IMR-90 (cell line): ENCODE data around the gene AP2B1. TPM values are rescaled to one million over a fixed set of nuclear protein-coding genes. Genes with fewer than 3 reads are reported as not detected.

ENCODE experiments used
- ATAC-seq: fragments of 200-7000 bp; cut with Tn5 transposase; 2 replicates; pipeline ENCODE4 v1.9.1; 2020; ENCODE audit warnings: low read depth, mild to moderate bottlenecking, moderate library complexity
- BruUV-seq: library from RNA; stranded (reverse); fragments of 400-500 nt; replicated peaks from 2 replicates; lab custom pipeline; 2021; lab: Mats Ljungman, UMichigan
- CTCF ChIA-PET: fragments of 300-600 bp; formaldehyde crosslinking; extraction: SDS; loops from one replicate; lab custom pipeline; 2021; ENCODE audit warnings: antibody characterized with exemption; lab: Yijun Ruan, JAX
- POLR2A ChIA-PET: fragments of 300-600 bp; sonication (Branson Sonifier 250); formaldehyde crosslinking; loops from one replicate; lab custom pipeline; 2022; ENCODE audit warnings: antibody characterized with exemption; ENCODE audit not compliant: unreplicated experiment; lab: Charles Lee
- DNase-seq: peaks from one replicate; pipeline ENCODE4 v3.0.0; 2013
- H2AFZ ChIP-seq: replicated peaks from 2 replicates; pipeline ENCODE3; 2013; ENCODE audit warnings: low read length, mild to moderate bottlenecking; ENCODE audit not compliant: poor library complexity
- H2AK5ac ChIP-seq: 2 replicates; pipeline ENCODE4 v1.6.1; 2013; ENCODE audit warnings: low read depth, low read length, inconsistent platforms
- H2AK9ac ChIP-seq: replicated peaks from 2 replicates; pipeline ENCODE3; 2013; ENCODE audit warnings: mild to moderate bottlenecking, low read depth, low read length, moderate library complexity; ENCODE audit not compliant: poor library complexity
- H2BK120ac ChIP-seq: 2 replicates; pipeline ENCODE4 v1.6.1; 2013; ENCODE audit warnings: low read depth, low read length, inconsistent platforms
- H2BK15ac ChIP-seq: 3 replicates; pipeline ENCODE4 v1.6.1; 2013; ENCODE audit warnings: low read depth, low read length, inconsistent platforms
- H2BK20ac ChIP-seq: 2 replicates; pipeline ENCODE4 v1.6.1; 2013; ENCODE audit warnings: low read depth, mild to moderate bottlenecking, inconsistent platforms, low read length, moderate library complexity
- H2BK5ac ChIP-seq: 2 replicates; pipeline ENCODE4 v1.6.1; 2013; ENCODE audit warnings: mild to moderate bottlenecking, low read depth, low read length, inconsistent platforms; ENCODE audit not compliant: poor library complexity, severe bottlenecking
- H3K14ac ChIP-seq: replicated peaks from 2 replicates; pipeline ENCODE4 v1.6.1; 2013; ENCODE audit warnings: low read depth, low read length, inconsistent platforms
- H3K18ac ChIP-seq: 2 replicates; pipeline ENCODE4 v1.6.1; 2013; ENCODE audit warnings: low read depth, low read length, control low read depth
- H3K23ac ChIP-seq: 2 replicates; pipeline ENCODE4 v1.6.1; 2013; ENCODE audit warnings: low read depth, low read length, inconsistent platforms
- H3K27ac ChIP-seq: 2 replicates; pipeline ENCODE4 v1.5.1; 2013; ENCODE audit warnings: mild to moderate bottlenecking, control low read depth, low read length; ENCODE audit not compliant: insufficient read depth
- H3K27me3 ChIP-seq: 2 replicates; pipeline ENCODE4 v1.6.1; 2013; ENCODE audit warnings: low read length; ENCODE audit not compliant: control insufficient read depth, insufficient read depth
- H3K36me3 ChIP-seq: 2 replicates; pipeline ENCODE4 v1.6.1; 2013; ENCODE audit warnings: low read length, mixed read lengths; ENCODE audit not compliant: control insufficient read depth, insufficient read depth
- H3K4ac ChIP-seq: 2 replicates; pipeline ENCODE4 v1.6.1; 2013; ENCODE audit warnings: low read depth, low read length, inconsistent platforms
- H3K4me1 ChIP-seq: 2 replicates; pipeline ENCODE4 v1.6.1; 2013; ENCODE audit warnings: low read length, mixed read lengths; ENCODE audit not compliant: control insufficient read depth, insufficient read depth
- H3K4me2 ChIP-seq: 2 replicates; pipeline ENCODE4 v1.6.1; 2013; ENCODE audit warnings: low read depth, mild to moderate bottlenecking, control low read depth, low read length, moderate library complexity
- H3K4me3 ChIP-seq: 2 replicates; pipeline ENCODE4 v1.5.1; 2013; ENCODE audit warnings: low read depth, mild to moderate bottlenecking, control low read depth, low read length, moderate library complexity; ENCODE audit not compliant: insufficient read depth
- H3K56ac ChIP-seq: 2 replicates; pipeline ENCODE4 v1.6.1; 2013; ENCODE audit warnings: low read length, inconsistent platforms; ENCODE audit not compliant: insufficient read depth; ENCODE audit errors: extremely low read depth
- H3K79me1 ChIP-seq, 2 experiments: 2 replicates each; pipeline ENCODE4 v1.6.1; 2013; ENCODE audit warnings: low read length in 2 of 2, inconsistent platforms in 1 of 2, low read depth in 1 of 2
- H3K9ac ChIP-seq: 2 replicates; pipeline ENCODE4 v1.6.1; 2013; ENCODE audit warnings: low read depth, low read length, control low read depth
- H3K9me1 ChIP-seq: 2 replicates; pipeline ENCODE4 v1.6.1; 2013; ENCODE audit warnings: low read length, inconsistent platforms; ENCODE audit not compliant: insufficient read depth
- H3K9me3 ChIP-seq: 2 replicates; pipeline ENCODE4 v1.6.1; 2013; ENCODE audit warnings: low read length; ENCODE audit not compliant: control insufficient read depth, insufficient read depth
- H4K20me1 ChIP-seq: 2 replicates; pipeline ENCODE4 v1.6.1; 2013; ENCODE audit warnings: low read length, inconsistent platforms; ENCODE audit not compliant: insufficient read depth
- H4K5ac ChIP-seq: 2 replicates; pipeline ENCODE4 v1.6.1; 2013; ENCODE audit warnings: mild to moderate bottlenecking, low read depth, low read length, control low read depth
- H4K8ac ChIP-seq, 2 experiments: 2 replicates each; pipeline ENCODE4 v1.6.1; 2013; ENCODE audit warnings: low read depth in 2 of 2, low read length in 2 of 2, control low read depth in 1 of 2, inconsistent platforms in 1 of 2
- H4K91ac ChIP-seq: 2 replicates; pipeline ENCODE4 v1.6.1; 2013; ENCODE audit warnings: low read depth, low read length, inconsistent platforms; ENCODE audit not compliant: insufficient read depth
- CEBPB ChIP-seq: IDR thresholded peaks from 2 replicates; pipeline ENCODE4 v1.6.1; 2012; ENCODE audit warnings: low read depth, low read length, improper control_type of control experiment
- CHD1 ChIP-seq: IDR thresholded peaks from 2 replicates; pipeline ENCODE4 v1.6.1; 2012; ENCODE audit warnings: low read depth, low read length, improper control_type of control experiment
- CTCF ChIP-seq: conservative IDR thresholded peaks from 2 replicates; pipeline ENCODE4 v1.5.1; 2012; ENCODE audit warnings: mild to moderate bottlenecking, low read depth, low read length, improper control_type of control experiment
- ELK1 ChIP-seq: fragments of 150-350 bp; IDR thresholded peaks from 2 replicates; pipeline ENCODE4 v1.6.1; 2016; ENCODE audit warnings: low read depth, mild to moderate bottlenecking, low read length, moderate library complexity, borderline replicate concordance
- FOS ChIP-seq: fragments of 150-350 bp; IDR thresholded peaks from 2 replicates; pipeline ENCODE4 v1.6.1; 2016; ENCODE audit warnings: low read depth, low read length
- MAFK ChIP-seq: IDR thresholded peaks from 2 replicates; pipeline ENCODE4 v1.6.1; 2012; ENCODE audit warnings: low read depth, low read length, improper control_type of control experiment
- MXI1 ChIP-seq: IDR thresholded peaks from 2 replicates; pipeline ENCODE4 v1.6.1; 2012; ENCODE audit warnings: low read depth, mild to moderate bottlenecking, low read length, moderate library complexity, borderline replicate concordance
- RAD21 ChIP-seq: IDR thresholded peaks from 2 replicates; pipeline ENCODE4 v1.6.1; 2012; ENCODE audit warnings: low read length, improper control_type of control experiment
- WGBS, 2 experiments: methylation state at CpG; one replicate each; pipeline versions ENCODE4 v1.1.5 to v1.1.7; 2013; ENCODE audit warnings: missing lambda C conversion rate in 2 of 2; ENCODE audit not compliant: insufficient read length in 1 of 2; ENCODE audit errors: extremely low coverage in 2 of 2; 5-methylcytosine and 5-hydroxymethylcytosine counted together
- dilution Hi-C: fragments of 300-500 bp; cut with HindIII; formaldehyde crosslinking; loops from one replicate; pipeline ENCODE4 v1.14.3; 2018; ENCODE audit warnings: low sequenced_read_pairs; ENCODE audit not compliant: unreplicated experiment
- in situ Hi-C: fragments of 300-500 bp; cut with MboI; formaldehyde crosslinking; loops from 3 replicates; pipeline ENCODE4 v1.14.3; 2019; ENCODE audit warnings: low sequenced_read_pairs, inconsistent platforms, mixed read lengths
- intact Hi-C: fragments of 100-400 bp; cut with micrococcal nuclease; formaldehyde crosslinking; loops from 2 replicates; pipeline ENCODE4 v1.10.0; 2022
- polyA plus RNA-seq, 3 experiments: library from polyadenylated mRNA; depleted of rRNA; stranded (reverse); fragments of >200 nt; gene quantifications; 2 replicates each; pipeline ENCODE4 v1.2.3, GENCODE V29; 2012; ENCODE audit warnings: low replicate concordance in 1 of 3
- total RNA-seq: library from RNA; depleted of rRNA; stranded (reverse); fragments of >200 nt; gene quantifications from 2 replicates; pipeline ENCODE4 v1.2.3, GENCODE V29; 2012

Gene AP2B1
- total and polyA plus RNA-seq, 2 of the 4 experiments (the other 2 are of a cell fraction): 102 to 125 TPM

- CTCF ChIA-PET: interaction anchor here (2.1 kb wide), 1 partner anchor 11 kb away, joined by 7 read pairs; no protein-coding TSS in a partner anchor
- Histone ChIP-seq H4K5ac (no peak overlapping the region), H3K9ac (no peak overlapping the region), H4K20me1 (no peaks in the 10 kb centered on the region), H4K8ac (no peak overlapping the region; a peak in 1 of 4 replicates), H2AK9ac (no peak overlapping the region), H3K4me3 (no peak overlapping the region), H3K4me2 (no peak overlapping the region), H2AK5ac (peak overlapping the region; percentile 46; the same call in 1 of the 2 replicates), H3K9me3 (no peaks in the 10 kb centered on the region), H3K79me1 (no peaks in the 10 kb centered on the region), H2BK5ac (no peak overlapping the region), H4K91ac (no peak overlapping the region), H3K14ac (no peak overlapping the region), H3K23ac (no peak overlapping the region), H3K27ac (no peak overlapping the region), H3K18ac (no peak overlapping the region), H3K56ac (no peak overlapping the region), H2AFZ (no peak overlapping the region), H2BK15ac (no peak overlapping the region), H3K27me3 (peaks cover 27% of the 10 kb centered on the region), H2BK20ac (no peak overlapping the region), H3K9me1 (peaks cover 16% of the 10 kb centered on the region), H3K4me1 (peaks cover 26% of the 10 kb centered on the region), H2BK120ac (no peak overlapping the region), H3K36me3 (no peaks in the 10 kb centered on the region), H3K4ac (no peak overlapping the region; the same call in 1 of the 2 replicates)
- no TSS peak for BruUV-seq
- dilution Hi-C loops (no loop called here), in situ Hi-C loops (no loop called here), intact Hi-C loops (no loop called here)
- no CpG with 5 or more reads among the region's 5 CpGs for WGBS, 2 experiments
- DNase-seq (peak; percentile 21), ATAC-seq (peak; percentile 43)
- POLR2A ChIA-PET: no interaction called here
- no peak for TF ChIP-seq MAFK
- TF ChIP-seq RAD21: no peak
- no peak for TF ChIP-seq CEBPB
- TF ChIP-seq MXI1: no peak
- no peak for TF ChIP-seq CTCF
- TF ChIP-seq ELK1: no peak
- TF ChIP-seq CHD1: no peak
- no peak for TF ChIP-seq FOS
These were observed 187.4 kb downstream of the AP2B1 start for GRCh38 chr17:35774499-35774898.
